ENCODE results near the gene MARCHF3. TPM values are rescaled to one million over a fixed set of nuclear protein-coding genes. Genes with fewer than 3 reads are reported as not detected.

Gene MARCHF3
- total RNA-seq, 4 donors from 2014 or later = 3.0 to 14.5 (median 4.6) TPM

GRCh38 chr5:126983874-126984266 lies 46.5 kb downstream of the MARCHF3 start:
- no peaks in the 10 kb centered on the region for H3K27me3 ChIP-seq
- no peak for TF ChIP-seq CTCF (IDR thresholded peaks at IDR 0.05)
- TF ChIP-seq POLR2A (IDR thresholded peaks at IDR 0.05) = no peak
- H3K9me3 ChIP-seq = no peaks in the 10 kb centered on the region
- no peak overlapping the region for H3K27ac ChIP-seq
- no peak overlapping the region for H3K4me3 ChIP-seq (replicated peaks in 1 of 3)
- intact Hi-C loops (cut with DNase I) = no loop called here
- no peaks in the 10 kb centered on the region for H3K4me1 ChIP-seq
- no peak for DNase-seq
- no peaks in the 10 kb centered on the region for H3K36me3 ChIP-seq
- 86 to 98% methylated on average over 2 of the region's 2 CpGs for WGBS, 2 donors

- H3K27me3 ChIP-seq = no peaks in the 10 kb centered on the region
- intact Hi-C loops (cut with DNase I) = no loop called here
- no peak for TF ChIP-seq CTCF (IDR thresholded peaks at IDR 0.05)
- no peak for TF ChIP-seq POLR2A (IDR thresholded peaks at IDR 0.05)
- no peak for DNase-seq
- H3K27ac ChIP-seq = no peak overlapping the region
- H3K4me1 ChIP-seq = no peaks in the 10 kb centered on the region
- H3K36me3 ChIP-seq = no peaks in the 10 kb centered on the region
- no peak overlapping the region for H3K4me3 ChIP-seq (replicated peaks in 1 of 3)
- no peaks in the 10 kb centered on the region for H3K9me3 ChIP-seq
- WGBS, 2 donors = 87 to 91% methylated on average over 12 of the region's 12 CpGs
These were observed 47.2 kb downstream of the MARCHF3 start for GRCh38 chr5:126982926-126983873.

GRCh38 chr5:126982202-126982601 lies 48.2 kb downstream of the MARCHF3 start:
- H3K4me3 ChIP-seq (replicated peaks in 1 of 3) = no peak overlapping the region
- no peaks in the 10 kb centered on the region for H3K4me1 ChIP-seq
- no peak for TF ChIP-seq CTCF (IDR thresholded peaks at IDR 0.05)
- no peak for TF ChIP-seq POLR2A (IDR thresholded peaks at IDR 0.05)
- WGBS, 2 donors = 92 to 100% methylated on average over 1 of the region's 1 CpG
- intact Hi-C loops (cut with DNase I) = no loop called here
- no peaks in the 10 kb centered on the region for H3K36me3 ChIP-seq
- H3K27ac ChIP-seq = no peak overlapping the region
- H3K27me3 ChIP-seq = no peaks in the 10 kb centered on the region
- no peaks in the 10 kb centered on the region for H3K9me3 ChIP-seq
- DNase-seq = no peak

GRCh38 chr5:126981701-126982100 lies 48.7 kb downstream of the MARCHF3 start:
- intact Hi-C loops (cut with DNase I) = no loop called here
- 81 to 82% methylated on average over 1 of the region's 1 CpG for WGBS, 2 donors
- no peaks in the 10 kb centered on the region for H3K9me3 ChIP-seq
- TF ChIP-seq CTCF (IDR thresholded peaks at IDR 0.05) (no peak), POLR2A (IDR thresholded peaks at IDR 0.05) (no peak)
- no peak overlapping the region for H3K4me3 ChIP-seq (replicated peaks in 1 of 3)
- no peaks in the 10 kb centered on the region for H3K36me3 ChIP-seq
- H3K27me3 ChIP-seq = no peaks in the 10 kb centered on the region
- H3K4me1 ChIP-seq = no peaks in the 10 kb centered on the region
- no peak overlapping the region for H3K27ac ChIP-seq
- no peak for DNase-seq

GRCh38 chr5:126981222-126981621 lies 49.1 kb downstream of the MARCHF3 start:
- DNase-seq = no peak
- no peaks in the 10 kb centered on the region for H3K9me3 ChIP-seq
- H3K4me1 ChIP-seq = no peaks in the 10 kb centered on the region
- WGBS, 2 donors = 83 to 85% methylated on average over 2 of the region's 2 CpGs
- no peaks in the 10 kb centered on the region for H3K36me3 ChIP-seq
- no peaks in the 10 kb centered on the region for H3K27me3 ChIP-seq
- no peak overlapping the region for H3K4me3 ChIP-seq (replicated peaks in 1 of 3)
- intact Hi-C loops (cut with DNase I) = no loop called here
- H3K27ac ChIP-seq = no peak overlapping the region
- TF ChIP-seq POLR2A (IDR thresholded peaks at IDR 0.05) (no peak), CTCF (IDR thresholded peaks at IDR 0.05) (no peak)
